GM19438 (cell line): ENCODE measurements around the gene ENTPD5.
A peak's percentile ranks its signal among the peaks of the same experiment; 100 is the strongest.

Source experiments
- ATAC-seq: cut with Tn5 transposase; IDR thresholded peaks from one replicate; pipeline ENCODE4 v1.9.1; 2021; ENCODE audit warnings: low read depth; ENCODE audit not compliant: unreplicated experiment

Gene ENTPD5, protein sequence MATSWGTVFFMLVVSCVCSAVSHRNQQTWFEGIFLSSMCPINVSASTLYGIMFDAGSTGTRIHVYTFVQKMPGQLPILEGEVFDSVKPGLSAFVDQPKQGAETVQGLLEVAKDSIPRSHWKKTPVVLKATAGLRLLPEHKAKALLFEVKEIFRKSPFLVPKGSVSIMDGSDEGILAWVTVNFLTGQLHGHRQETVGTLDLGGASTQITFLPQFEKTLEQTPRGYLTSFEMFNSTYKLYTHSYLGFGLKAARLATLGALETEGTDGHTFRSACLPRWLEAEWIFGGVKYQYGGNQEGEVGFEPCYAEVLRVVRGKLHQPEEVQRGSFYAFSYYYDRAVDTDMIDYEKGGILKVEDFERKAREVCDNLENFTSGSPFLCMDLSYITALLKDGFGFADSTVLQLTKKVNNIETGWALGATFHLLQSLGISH

DNA sequence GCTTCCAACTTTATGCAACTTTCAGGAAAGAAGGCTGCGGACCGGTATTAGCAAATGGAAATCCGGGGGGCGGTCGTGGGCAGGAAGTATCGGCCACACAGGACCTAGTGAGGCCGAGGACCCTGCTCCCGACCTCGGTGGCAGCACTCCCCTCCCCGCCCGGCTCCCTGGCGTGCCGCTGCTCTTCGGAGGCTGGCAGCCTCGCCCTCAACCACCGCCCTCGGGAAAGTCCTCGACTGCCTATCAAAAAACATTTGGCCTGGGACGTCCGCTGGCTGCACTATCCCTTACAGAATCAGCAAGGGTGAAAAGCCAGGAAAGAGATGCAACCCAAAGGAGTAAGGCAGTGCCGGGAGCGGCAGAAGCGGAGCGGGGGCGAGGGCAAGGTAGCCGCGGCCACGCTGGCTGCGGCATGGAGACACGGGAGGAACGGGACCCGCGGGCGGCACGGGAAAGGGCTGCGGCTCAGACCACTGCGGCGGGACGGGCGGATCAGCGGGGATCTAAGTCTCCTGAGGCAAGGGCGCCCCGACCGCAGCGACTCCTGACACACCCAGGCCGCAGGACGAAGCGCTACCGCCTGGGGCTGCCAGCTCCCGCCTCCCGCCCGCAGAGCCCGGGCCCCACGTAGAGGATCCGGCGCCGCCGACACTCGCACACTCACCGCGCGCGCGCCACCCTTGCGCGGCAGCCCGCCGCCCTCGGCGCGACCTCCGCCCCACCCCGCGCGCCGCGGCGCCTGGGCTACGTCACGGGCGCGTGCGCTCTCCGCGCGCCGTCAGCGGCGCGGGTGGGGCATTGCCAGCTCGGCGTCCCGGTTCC, at the start of gene ENTPD5, which contains the start of gene BBOF1:
Gene ENTPD5 (minus strand): TSS at position 703 of the 822 bp plus-strand sequence. CDS start 31,186 bp downstream, outside the sequence.
Gene BBOF1 (plus strand): TSS at position 764 of the 822 bp plus-strand sequence. CDS start 130 bp downstream, outside the sequence.
- ATAC-seq: peak; percentile 85

DNA sequence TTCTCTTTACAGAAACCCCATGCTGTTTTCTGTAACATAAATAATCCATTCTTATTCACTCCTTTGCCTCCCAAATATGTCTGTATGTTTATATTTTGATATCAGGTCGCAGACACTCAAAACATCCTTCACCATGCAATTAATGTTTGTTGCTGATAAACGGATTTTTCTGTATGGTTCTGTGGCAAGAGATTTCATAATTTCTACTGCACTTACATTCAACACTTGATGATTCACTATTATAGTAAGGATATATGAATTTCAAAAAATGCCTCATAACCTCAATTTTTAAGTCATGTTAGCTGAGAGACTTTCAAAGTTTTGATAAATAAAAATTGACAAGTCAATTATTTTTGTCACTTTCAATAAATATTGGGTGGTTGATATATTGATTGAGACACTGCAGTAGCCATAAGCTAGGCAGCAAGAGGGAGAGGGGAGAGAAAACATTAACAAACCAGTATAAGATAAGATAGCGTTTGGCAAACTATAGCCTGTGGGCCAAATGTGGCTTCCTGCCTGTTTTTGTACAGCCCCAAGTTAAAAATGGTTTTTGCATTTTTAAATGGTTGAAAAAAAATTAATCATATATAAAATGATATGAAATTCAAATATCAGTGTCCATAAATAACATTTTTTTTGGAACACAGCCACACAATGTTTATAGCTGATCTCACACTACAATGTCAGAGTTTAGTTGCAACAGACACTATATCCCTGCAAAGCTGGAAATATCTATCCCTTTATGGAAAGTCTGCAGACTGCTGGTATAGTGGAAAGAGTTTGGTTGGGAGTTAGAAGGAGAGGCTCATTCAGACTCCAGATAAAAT, 46.9 kb upstream of the ENTPD5 start:
- ATAC-seq: no peak

DNA sequence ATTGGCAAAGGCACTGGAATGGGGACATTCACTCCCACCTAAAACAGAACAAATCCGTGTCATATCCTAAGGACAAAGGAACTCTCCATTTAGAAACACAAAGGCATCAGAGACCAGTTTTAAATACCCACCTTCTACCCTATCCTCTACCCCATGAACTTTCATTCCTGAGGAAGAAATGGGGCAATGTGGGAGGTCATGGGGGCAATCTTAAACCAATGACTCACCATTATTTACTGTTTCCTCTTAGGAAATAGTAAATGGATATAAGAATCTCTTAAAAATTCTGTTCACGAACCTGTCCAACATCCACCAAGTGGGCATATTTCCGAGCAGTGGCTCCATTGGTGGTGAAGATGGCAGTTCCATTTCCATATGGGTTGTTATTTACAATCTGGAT, 45.8 kb upstream of the ENTPD5 start:
- ATAC-seq: no peak

DNA sequence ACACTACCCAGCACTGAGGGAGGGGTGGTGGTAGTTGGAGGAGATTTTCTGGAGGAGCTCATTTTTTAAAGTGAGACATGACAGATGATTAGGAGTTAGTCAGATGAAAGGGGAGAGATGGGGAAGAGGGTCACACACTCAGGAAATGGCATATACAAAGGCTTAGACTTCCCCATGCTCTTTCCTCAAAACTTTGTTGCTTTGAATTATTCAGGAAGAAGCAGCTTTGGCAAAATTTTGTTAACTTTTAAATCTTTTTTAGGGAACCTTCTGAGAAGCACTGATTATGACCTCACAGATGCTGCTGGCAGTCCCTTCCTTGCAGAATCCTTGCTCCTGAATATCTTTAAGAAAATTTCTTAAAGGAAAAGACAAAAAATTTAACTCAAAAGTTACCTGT, 45.3 kb upstream of the ENTPD5 start:
- no peak for ATAC-seq

DNA sequence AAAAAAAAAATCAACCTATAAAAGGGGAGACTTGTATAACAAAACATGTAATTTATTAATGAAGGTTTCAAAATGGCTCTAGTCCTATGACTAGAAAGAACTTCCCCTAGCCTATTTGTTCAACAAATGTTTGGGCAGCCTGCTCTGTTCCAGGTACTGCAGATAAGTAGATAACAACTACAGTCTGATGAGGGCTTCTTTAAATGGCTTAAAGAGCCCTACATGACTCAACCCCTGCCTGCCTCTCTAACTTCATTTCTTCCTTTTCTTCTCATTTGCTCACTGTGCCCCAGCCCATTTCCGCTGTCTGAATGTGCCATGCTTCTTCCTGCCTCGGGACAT, 43.7 kb upstream of the ENTPD5 start:
- ATAC-seq: no peak

DNA sequence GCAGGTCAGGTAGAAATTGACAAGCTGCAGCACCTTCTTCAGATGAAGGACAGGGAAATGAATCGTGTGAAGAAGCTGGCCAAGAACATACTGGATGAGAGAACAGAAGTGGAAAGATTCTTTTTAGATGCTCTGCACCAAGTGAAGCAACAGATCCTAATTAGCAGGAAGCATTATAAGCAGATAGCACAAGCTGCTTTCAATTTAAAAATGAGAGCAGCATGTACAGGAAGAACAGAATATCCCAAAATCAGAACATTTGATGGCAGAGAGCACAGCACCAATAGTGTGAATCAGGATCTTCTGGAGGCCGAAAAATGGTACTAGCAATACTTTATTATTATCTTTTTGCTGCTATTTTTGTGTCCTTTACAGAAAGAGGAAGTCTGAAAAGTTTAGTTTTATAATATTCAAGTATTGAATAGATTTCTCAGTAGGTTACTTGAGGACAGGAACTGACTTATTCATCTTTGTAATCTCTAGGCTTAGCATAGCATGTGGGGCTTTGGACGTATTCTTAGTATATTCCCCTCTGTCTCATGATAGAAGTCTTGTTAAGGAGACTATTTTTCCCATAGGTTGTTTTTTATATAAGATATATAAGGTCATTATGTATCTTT, 30.9 kb upstream of the ENTPD5 start:
- ATAC-seq: no peak

DNA sequence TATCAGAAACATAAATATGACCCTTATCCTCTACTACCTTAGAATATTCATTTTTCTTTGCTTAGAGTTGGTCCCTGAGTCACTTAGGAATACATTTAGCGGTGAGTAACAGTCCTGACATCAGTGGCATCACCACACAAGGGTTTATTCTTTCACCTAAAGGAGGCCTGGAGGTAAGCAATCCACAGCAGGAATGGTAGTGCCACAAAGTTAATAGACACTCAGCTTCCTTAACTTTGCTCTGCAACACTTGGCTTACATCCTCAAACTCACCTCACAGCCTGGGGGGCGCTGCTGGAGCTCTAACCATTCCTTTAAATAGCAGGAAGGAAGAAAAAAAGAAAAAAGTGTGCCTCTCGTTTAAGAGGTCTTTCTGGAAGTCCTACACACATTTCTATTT, 29.2 kb upstream of the ENTPD5 start:
- ATAC-seq: no peak

DNA sequence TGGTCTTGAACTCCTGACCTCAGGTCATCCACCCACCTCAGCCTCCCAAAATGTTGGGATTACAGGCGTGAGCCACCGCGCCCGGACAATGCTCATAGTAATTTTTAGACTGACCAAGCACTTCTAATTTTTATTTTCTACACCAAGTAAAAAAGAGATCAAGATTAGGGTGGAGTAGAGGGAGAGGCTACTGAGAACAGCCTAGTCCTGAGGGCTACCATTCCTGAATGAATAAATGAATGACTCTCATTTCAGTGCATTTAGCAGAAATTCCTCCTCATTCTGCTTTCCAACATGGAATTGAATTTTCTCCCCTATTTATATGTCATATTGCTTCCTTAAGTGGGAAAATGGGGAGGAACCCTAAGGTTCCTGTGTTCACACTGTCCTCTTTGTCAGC, 26.4 kb upstream of the ENTPD5 start:
- no peak for ATAC-seq

DNA sequence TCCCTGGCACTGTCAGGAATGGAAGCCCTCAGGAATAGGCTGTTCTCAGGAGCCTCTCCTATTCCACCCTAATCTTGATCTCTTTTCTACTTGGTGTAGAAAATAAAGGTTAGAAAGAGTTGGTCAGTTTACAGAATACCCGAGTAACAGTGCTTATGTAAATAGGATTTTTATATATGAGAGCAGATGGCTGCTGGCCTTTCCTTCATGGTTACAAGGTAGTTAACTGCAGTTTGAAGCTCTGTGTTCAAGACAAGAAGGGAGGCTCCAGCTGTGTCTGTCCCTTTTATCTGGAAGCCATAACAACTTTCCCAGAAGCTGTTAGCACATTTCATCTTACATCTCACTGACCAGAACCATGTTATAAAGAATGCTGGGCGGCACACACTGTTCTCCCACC, 23.2 kb upstream of the ENTPD5 start:
- ATAC-seq: no peak

DNA sequence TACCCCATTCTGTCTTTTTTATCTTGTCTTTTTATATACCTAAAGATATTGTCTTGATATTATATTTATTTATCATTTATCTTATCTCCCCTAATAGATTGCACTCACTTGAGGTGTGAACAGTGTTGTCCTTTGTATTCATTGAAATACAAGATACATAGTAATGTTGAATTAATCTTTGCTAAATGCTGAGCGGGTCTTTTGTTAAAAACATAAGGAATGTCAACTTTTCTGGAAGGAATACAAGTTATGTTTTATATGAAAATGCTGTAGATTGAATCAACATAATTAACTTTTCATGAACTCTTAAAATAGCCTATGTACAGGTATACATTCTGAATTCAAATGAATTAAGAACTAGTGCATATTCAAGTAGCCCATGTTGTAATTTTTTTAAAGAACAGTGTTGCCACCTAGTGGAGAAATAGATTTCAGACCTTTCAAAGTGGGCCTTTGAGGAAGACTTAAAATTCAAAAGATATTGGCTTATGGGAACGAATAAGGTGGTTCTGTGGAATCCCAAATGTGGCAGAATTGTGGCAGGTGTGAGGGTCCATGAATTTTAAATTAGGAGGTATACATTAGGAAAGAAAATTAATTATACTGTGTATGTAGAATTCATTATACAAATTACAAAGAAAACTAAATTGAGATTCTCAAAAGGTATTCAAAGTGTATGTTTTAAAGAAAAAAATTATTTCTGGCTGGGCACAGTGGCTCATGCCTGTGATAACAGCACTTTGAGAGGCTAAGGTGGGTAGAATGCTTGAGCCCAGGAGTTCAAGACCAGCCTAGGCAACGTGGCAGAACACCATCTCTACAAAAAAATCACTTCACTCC, 19.2 kb upstream of the ENTPD5 start:
- no peak for ATAC-seq

DNA sequence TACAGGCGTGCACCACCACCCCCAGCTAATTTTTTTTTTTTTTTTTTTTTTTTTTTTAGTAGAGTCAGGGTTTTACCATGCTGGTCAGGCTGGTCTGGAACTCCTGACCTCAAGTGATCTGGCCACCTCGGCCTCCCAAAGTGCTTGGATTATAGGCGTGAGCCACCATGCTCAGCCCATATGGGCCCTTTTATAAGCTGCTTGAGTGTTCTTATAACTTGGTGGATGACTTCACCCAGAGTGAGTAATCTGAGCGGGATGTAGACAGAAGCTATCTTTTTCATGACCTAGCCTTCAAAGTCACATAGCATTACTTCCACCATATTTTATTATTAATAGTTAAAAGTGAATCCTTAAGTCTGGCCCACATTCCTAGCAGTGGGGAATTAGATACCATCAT, 16.5 kb upstream of the ENTPD5 start:
- no peak for ATAC-seq

DNA sequence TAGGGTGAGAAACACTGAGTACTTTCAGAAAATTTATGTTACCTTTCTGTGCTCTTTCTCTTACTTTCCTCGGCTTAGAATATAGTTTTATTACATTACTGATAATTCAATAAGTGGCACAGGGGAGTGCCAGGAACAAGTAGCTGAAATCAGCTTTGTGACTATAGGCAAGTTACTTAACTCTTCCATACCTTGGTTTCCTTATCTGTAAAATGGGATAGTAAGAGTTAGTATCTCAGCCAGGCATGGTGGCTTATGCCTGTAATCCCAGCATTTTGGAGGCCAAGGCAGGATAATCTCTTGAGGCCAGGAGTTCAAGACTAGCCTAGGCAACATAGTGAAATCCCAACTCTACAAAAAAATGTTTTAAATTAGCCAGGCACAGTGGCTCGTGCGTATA, 15.5 kb upstream of the ENTPD5 start:
- no peak for ATAC-seq

DNA sequence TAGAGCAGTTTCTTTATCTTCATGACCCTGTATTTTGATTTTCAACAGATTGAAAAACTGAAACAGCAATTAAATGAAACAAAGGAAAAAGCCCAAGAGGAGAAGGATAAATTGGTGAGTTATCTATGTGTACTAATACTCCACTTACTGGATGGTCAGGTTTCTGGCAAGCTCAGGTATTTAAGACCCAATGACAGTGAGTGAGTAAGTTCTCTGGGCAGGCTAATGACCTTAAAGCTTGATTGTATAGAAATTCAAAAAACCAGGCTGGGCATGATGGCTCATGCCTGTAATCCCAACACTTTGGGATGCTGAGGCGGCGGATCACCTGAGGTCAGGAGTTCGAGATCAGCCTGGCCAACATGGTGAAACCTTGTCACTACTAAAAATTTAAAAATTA, 10.0 kb upstream of the ENTPD5 start:
- ATAC-seq: no peak

DNA sequence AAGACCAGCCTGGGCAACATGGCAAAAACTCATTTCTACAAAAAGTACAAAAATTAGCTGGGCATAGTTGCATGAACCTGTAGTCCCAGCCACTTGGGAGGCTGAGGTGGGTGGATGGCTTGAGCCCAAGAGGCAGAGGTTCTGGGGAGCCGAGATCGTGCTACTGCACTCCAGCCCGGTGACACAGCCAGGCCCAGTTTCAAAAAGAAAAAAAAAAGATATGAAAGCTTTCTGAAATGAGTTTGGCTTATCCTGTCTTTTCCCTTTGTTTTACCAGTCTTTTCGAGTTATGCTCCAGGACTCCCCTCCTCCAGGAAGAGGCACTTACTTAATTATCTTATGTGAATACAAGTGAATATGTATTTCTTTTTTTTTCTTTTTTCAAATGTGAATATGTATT, 3.3 kb upstream of the ENTPD5 start:
- ATAC-seq: no peak

DNA sequence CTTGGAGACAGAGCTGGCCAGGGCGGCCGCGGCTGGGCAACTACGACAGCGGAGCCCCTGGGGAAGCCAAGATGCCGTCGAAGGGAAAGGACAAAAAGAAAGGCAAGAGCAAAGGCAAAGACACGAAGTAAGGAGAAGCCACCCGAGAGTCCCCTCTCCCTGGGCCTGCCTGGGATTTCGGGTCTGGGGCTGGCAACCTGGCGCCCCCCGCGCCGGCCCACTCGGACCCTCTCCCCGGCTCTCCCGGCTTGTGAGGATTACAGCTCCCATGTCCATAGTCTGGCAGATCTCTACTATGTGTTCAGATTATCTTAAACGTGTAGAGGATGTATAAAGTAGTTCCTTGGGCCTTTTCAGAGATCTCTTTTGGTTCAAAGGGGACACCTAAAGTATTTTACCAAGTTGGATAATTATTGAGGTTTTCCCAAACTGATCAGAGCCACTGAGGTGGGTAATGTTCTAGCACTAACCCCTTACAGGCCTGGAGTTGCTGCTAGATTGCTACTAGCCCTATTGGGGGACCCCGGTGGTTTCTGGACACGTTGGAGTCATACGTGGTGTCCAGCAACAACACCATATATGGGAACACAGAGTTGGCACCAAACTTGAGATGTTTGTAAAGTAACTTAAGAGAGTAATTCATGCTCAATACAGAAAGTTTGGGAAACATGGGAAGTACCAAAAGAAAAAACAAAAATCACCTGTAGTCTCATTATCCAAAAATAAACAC, 485 bp upstream of the ENTPD5 start:
- ATAC-seq: no peak

DNA sequence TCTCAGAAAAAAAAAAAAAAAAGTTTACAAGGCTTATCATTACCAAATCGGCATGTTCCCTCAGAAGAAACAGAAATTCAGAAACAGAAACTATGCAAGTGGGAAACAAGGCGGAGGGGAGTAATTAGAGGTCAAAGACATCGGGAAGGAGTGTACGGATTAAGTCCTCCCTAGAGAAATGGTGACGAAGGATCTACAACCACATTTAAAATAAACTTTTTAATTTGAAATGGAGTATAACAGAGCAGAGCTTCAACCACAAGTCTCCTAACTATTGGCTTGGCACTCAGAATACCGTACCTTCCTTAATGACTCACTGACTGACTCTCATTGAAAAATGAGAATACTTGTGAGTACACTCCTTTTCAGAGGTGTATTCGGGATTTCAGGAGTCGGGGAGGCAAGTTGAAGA, 908 bp downstream of the ENTPD5 start:
- no peak for ATAC-seq

DNA sequence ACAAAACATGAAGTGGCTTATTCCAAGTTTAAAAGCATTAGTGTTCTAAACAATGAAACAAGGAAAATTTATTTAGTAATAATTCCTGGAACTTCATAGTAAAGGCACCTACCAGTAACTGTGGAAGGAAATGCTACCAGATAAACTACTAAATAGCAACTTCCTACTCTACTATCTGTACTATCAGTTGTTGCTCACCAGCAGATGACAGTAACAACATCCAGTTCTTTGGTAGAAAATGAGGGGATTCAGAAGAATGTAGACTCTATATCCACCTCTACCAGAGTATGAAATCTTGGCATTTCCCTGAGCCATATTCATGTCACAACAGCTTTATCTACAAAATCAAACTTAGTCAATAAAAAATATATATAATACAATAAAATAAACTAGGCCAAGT, 3.1 kb downstream of the ENTPD5 start:
- ATAC-seq: no peak

DNA sequence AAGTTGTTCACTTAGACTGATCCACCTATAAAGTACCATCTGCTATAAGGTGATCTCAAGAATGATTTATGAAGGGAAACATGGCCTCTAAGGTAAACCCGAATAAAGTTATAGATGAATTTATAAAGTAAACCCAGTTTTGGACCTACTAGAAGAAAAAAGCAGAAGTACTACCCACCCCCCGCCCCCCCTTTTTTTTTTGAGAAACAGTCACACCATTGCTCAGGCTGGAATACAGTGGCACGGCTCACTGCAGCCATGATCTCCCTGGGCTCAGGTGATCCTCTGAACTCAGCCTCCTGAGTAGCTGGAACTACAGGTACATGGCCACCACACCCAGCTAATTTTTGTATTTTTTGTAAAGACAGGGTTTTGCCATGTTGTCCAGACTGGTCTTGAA, 3.9 kb downstream of the ENTPD5 start:
- ATAC-seq: no peak

DNA sequence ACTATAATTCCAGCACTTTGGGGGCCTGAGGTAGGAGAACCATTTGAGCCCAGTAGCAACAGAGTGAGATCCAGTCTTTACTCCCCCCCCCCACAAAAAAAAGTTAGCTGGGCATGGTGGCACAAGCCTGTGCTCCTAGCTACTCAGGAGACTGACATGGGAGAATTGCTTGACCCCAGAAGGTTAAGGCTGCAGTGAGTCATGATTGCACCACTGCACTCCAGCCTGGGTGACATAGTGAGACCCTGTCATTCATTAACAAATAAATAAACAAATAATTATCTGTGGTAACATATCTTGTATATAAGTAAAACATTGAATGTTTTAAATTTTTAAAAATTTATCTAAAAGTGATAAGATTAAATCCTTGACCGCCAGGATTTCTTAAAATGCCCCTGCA, 4.8 kb downstream of the ENTPD5 start:
- no peak for ATAC-seq
